ENCODE data around the gene C3. TPM values are rescaled to one million over a fixed set of nuclear protein-coding genes. Genes with fewer than 3 reads are reported as not detected.
A peak's percentile ranks its signal among the peaks of the same experiment; 100 is the strongest.
"Not testable (repeated sequence)": the region's sequence is repeated elsewhere in the genome, so short reads cannot be mapped to it uniquely, and the experiment has no call there.

Gene C3
- total RNA-seq, 1 donor from 2014 or later, result 133 TPM

GRCh38 chr19:6767081-6767356, 46.6 kb upstream of the C3 start:
- intact Hi-C loops (cut with micrococcal nuclease), result no loop called here
- peak overlapping the region; percentile 54 for H3K4me3 ChIP-seq

DNA sequence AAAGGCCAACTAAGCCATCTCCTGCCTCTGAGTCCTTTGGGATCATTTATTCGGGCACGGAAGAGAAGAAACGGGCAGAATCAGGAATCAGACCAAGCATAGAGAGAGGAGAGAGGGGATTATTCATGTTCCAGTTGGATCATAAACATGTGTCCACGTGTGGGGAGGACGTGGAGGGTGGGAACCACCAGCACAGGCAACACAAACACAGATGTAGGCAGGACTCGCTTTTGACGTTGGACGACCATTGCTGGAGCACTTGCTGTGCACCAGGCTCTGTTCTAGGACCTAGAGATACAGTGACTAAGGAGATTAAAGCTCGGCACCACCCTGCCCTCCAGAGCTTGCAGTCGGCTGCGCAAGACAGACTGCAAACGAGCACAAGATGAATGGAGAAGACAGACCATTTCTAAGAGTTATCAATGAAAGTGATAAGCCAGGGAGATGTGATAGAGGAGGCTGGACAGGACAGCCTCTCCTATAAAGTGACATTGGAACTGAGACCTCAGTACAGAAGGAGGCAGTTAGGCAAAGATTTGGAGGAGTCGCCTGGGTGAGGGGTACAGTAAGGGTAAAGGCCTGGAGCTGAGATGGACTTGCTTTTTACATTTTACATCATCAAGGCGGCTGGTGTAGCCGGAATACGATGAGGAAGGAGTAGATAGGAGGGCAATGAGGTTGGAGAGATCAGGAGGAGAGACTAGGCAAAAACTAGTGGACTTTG, 46.1 kb upstream of the C3 start:
- peaks cover 16% of the 10 kb centered on the region for H3K4me1 ChIP-seq
- DNase-seq, result no peak
- H3K27ac ChIP-seq (replicated peaks), result no peak overlapping the region
- H3K36me3 ChIP-seq, result no peaks in the 10 kb centered on the region
- TF ChIP-seq, protein P1, sequence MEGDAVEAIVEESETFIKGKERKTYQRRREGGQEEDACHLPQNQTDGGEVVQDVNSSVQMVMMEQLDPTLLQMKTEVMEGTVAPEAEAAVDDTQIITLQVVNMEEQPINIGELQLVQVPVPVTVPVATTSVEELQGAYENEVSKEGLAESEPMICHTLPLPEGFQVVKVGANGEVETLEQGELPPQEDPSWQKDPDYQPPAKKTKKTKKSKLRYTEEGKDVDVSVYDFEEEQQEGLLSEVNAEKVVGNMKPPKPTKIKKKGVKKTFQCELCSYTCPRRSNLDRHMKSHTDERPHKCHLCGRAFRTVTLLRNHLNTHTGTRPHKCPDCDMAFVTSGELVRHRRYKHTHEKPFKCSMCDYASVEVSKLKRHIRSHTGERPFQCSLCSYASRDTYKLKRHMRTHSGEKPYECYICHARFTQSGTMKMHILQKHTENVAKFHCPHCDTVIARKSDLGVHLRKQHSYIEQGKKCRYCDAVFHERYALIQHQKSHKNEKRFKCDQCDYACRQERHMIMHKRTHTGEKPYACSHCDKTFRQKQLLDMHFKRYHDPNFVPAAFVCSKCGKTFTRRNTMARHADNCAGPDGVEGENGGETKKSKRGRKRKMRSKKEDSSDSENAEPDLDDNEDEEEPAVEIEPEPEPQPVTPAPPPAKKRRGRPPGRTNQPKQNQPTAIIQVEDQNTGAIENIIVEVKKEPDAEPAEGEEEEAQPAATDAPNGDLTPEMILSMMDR (IDR thresholded peaks at IDR 0.05; ENCODE audit: borderline replicate concordance), result no peak
- H3K9me3 ChIP-seq (replicated peaks), result no peaks in the 10 kb centered on the region
- peaks cover 63% of the 10 kb centered on the region for H3K27me3 ChIP-seq (ENCODE audit: low read depth)
- peak overlapping the region; percentile 54 for H3K4me3 ChIP-seq
- intact Hi-C loops (cut with micrococcal nuclease), result no loop called here

More at GRCh38 chr19:6767081-6767356, 46.6 kb upstream of the C3 start:
- TF ChIP-seq, protein P1 (IDR thresholded peaks at IDR 0.05; ENCODE audit: borderline replicate concordance), result no peak
- Histone ChIP-seq H3K36me3 (no peaks in the 10 kb centered on the region), H3K27me3 (ENCODE audit: low read depth) (peaks cover 65% of the 10 kb centered on the region), H3K27ac (replicated peaks) (peak overlapping the region; percentile 12), H3K4me1 (peaks cover 16% of the 10 kb centered on the region), H3K9me3 (replicated peaks) (no peaks in the 10 kb centered on the region)
- DNase-seq, result no peak

GRCh38 chr19:6765738-6766356, 45.4 kb upstream of the C3 start:
- TF ChIP-seq, protein P1 (IDR thresholded peaks at IDR 0.05; ENCODE audit: borderline replicate concordance), result no peak
- intact Hi-C loops (cut with micrococcal nuclease), result no loop called here
- H3K27me3 ChIP-seq (ENCODE audit: low read depth), result peaks cover 63% of the 10 kb centered on the region

DNA sequence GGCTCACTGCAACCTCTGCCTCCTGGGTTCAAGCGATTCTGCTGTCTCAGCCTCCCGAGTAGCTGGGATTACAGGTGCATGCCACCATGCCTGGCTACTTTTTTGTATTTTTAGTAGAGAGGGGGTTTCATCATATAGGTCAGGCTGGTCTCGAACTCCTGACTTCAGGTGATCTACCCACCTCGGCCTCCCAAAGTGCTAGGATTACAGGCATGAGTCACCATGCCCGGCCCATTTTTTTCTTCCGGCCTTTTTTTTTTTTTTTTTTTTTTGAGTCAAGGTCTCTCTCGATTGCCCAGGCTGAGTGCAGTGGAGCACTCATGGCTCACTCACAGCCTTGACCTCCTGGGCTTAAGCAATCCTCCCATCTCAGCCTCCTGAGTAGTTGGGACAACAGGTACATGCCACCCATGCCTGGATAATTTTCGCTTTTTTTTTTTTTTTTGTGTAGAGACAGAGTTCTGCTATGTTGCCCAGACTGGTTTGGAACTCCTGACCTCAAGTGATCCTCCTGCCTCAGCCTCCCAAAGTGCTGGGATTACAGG, 41.9 kb upstream of the C3 start:
- H3K27ac ChIP-seq (replicated peaks); DNase-seq; H3K9me3 ChIP-seq (replicated peaks); H3K4me1 ChIP-seq; H3K36me3 ChIP-seq; intact Hi-C loops (cut with micrococcal nuclease); H3K4me3 ChIP-seq: not testable (repeated sequence)
- H3K27me3 ChIP-seq (ENCODE audit: low read depth), result peaks cover 39% of the 10 kb centered on the region

More at GRCh38 chr19:6765738-6766356, 45.4 kb upstream of the C3 start:
- Histone ChIP-seq H3K4me3 (no peak overlapping the region), H3K27ac (replicated peaks) (no peak overlapping the region), H3K4me1 (peaks cover 16% of the 10 kb centered on the region), H3K36me3 (no peaks in the 10 kb centered on the region), H3K9me3 (replicated peaks) (no peaks in the 10 kb centered on the region)
- no peak for DNase-seq

DNA sequence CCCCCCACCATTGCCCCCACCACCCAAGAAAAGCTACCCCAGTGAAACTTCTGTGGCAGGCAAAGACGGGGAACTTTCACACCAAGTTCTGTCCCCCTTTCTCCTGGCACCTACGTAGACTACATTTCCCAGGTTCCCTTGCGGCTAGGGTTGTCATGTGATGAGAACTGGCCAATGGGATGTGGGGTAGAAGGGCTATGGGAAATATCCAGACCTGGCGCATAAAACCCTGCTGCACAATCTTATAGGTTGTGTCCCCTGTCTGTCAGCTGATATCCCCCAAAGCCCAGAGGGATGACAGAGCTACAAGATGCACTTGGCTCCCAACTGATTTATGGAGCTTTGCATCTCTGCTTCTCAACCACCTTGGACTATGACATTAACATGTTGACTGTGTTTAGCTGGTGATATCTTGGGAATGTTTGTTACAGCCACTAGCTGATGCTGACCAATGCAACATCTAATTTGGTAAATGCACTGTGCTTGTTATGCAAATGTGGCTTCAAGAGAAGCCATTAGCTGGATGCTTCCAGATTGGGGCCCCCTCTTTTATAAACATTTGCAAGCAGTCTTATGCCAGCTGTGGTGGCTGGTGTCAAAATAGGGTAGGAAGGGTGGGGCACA, 40.7 kb upstream of the C3 start:
- H3K9me3 ChIP-seq (replicated peaks), result no peaks in the 10 kb centered on the region
- H3K4me1 ChIP-seq, result no peaks in the 10 kb centered on the region
- TF ChIP-seq, protein P1 (IDR thresholded peaks at IDR 0.05; ENCODE audit: borderline replicate concordance), result no peak
- intact Hi-C loops (cut with micrococcal nuclease), result no loop called here
- peaks cover 28% of the 10 kb centered on the region for H3K27me3 ChIP-seq (ENCODE audit: low read depth)
- DNase-seq, result no peak
- H3K36me3 ChIP-seq, result no peaks in the 10 kb centered on the region
- H3K4me3 ChIP-seq, result no peak overlapping the region
- H3K27ac ChIP-seq (replicated peaks), result no peak overlapping the region

Measured in left ventricle myocardium inferior (tissue), 1 donor.